SK-N-SH (cell line): ENCODE results near the gene MS4A4E. TPM values are rescaled to one million over a fixed set of nuclear protein-coding genes. Genes with fewer than 3 reads are reported as not detected.
"Not testable (repeated sequence)": the region's sequence is repeated elsewhere in the genome, so short reads cannot be mapped to it uniquely, and the experiment has no call there.

Experiments used
- CTCF ChIA-PET: fragments of 300-600, 350-600 bp; formaldehyde crosslinking; extraction: SDS; loops from one replicate; lab custom pipeline; 2021; lab: Yijun Ruan, JAX
- POLR2A ChIA-PET: fragments of 350-600 bp; sonication (Branson Sonifier 250); formaldehyde crosslinking; extraction: SDS; loops from one replicate; lab custom pipeline; 2020; ENCODE audit warnings: antibody characterized with exemption, inconsistent platforms; lab: Yijun Ruan, JAX
- DNase-seq: peaks from one replicate; pipeline ENCODE4 v3.0.0; 2012
- H2AFZ ChIP-seq: fragments of 200-600 bp; sonication (generic); 2 replicates; pipeline ENCODE4 v1.8.1; 2016; ENCODE audit warnings: antibody characterized with exemption, mild to moderate bottlenecking, low read depth
- H3F3A ChIP-seq: fragments of 200-600 bp; sonication (generic); replicated peaks from 2 replicates; pipeline ENCODE3; 2016; ENCODE audit warnings: antibody characterized with exemption, mild to moderate bottlenecking; ENCODE audit not compliant: insufficient read depth
- H3K27ac ChIP-seq, 2 experiments: fragments of 200-500 bp in 1 of 2; fragments of 200-600 bp in 1 of 2; sonication (Bioruptor generic) in 1 of 2; sonication (generic), shearing (Covaris generic) in 1 of 2; 2 replicates each; pipeline versions ENCODE4 v1.5.1 to v1.6.1; 2014 to 2016; ENCODE audit warnings: low read depth in 2 of 2, inconsistent platforms in 1 of 2, low read length in 1 of 2, mild to moderate bottlenecking in 1 of 2, mixed read lengths in 1 of 2
- H3K27me3 ChIP-seq: fragments of 200-600 bp; sonication (generic), shearing (Covaris generic); 2 replicates; pipeline ENCODE4 v1.6.1; 2016; ENCODE audit warnings: mixed run types; ENCODE audit not compliant: insufficient read depth
- H3K36me3 ChIP-seq, 2 experiments: fragments of 200-500 bp in 1 of 2; fragments of 200-600 bp in 1 of 2; sonication (Bioruptor generic) in 1 of 2; sonication (generic) in 1 of 2; replicated peaks in 1 of 2; 2 replicates each; pipeline versions ENCODE3 to v1.5.1; 2014 to 2016; ENCODE audit warnings: low read length in 1 of 2, mild to moderate bottlenecking in 1 of 2; ENCODE audit not compliant: insufficient read depth in 2 of 2, control insufficient read depth in 1 of 2
- H3K4me1 ChIP-seq, 2 experiments: fragments of 200-500 bp in 1 of 2; fragments of 200-600 bp in 1 of 2; sonication (Bioruptor generic) in 1 of 2; sonication (generic), shearing (Covaris generic) in 1 of 2; 2 replicates each; pipeline versions ENCODE4 v1.5.1 to v1.6.1; 2014 to 2016; ENCODE audit warnings: low read depth in 1 of 2, low read length in 1 of 2, mixed run types in 1 of 2; ENCODE audit not compliant: insufficient read depth in 2 of 2, control insufficient read depth in 1 of 2
- H3K4me2 ChIP-seq: fragments of 200-600 bp; sonication (generic), shearing (Covaris generic); 2 replicates; pipeline ENCODE4 v1.6.1; 2017; ENCODE audit warnings: mixed run types
- H3K4me3 ChIP-seq, 2 experiments: fragments of 200-500 bp in 1 of 2; fragments of 200-600 bp in 1 of 2; sonication (Bioruptor generic) in 1 of 2; sonication (generic), shearing (Covaris generic) in 1 of 2; 2 replicates each; pipeline versions ENCODE4 v1.5.1 to v1.8.1; 2014 to 2016; ENCODE audit warnings: low read depth in 2 of 2, inconsistent platforms in 1 of 2, low read length in 1 of 2, mild to moderate bottlenecking in 1 of 2, mixed read lengths in 1 of 2, moderate library complexity in 1 of 2
- H3K79me2 ChIP-seq: fragments of 200-600 bp; sonication (generic); 2 replicates; pipeline ENCODE4 v1.8.1; 2017; ENCODE audit warnings: mild to moderate bottlenecking; ENCODE audit not compliant: insufficient read depth
- H3K9ac ChIP-seq: fragments of 200-600 bp; sonication (generic); 2 replicates; pipeline ENCODE4 v1.6.1; 2017; ENCODE audit warnings: mixed run types
- H3K9me2 ChIP-seq: fragments of 200-600 bp; sonication (generic); 2 replicates; pipeline ENCODE4 v1.6.1; 2017; ENCODE audit warnings: mixed run types
- H3K9me3 ChIP-seq: fragments of 200-600 bp; sonication (generic); 2 replicates; pipeline ENCODE4 v1.6.1; 2017; ENCODE audit warnings: mixed run types, mild to moderate bottlenecking, moderate library complexity
- H4K20me1 ChIP-seq: fragments of 200-600 bp; sonication (generic); 2 replicates; pipeline ENCODE4 v1.6.1; 2017; ENCODE audit warnings: mild to moderate bottlenecking, mixed run types; ENCODE audit not compliant: insufficient read depth
- EZH2phosphoT487 ChIP-seq: fragments of 200-600 bp; sonication (generic); IDR thresholded peaks from 2 replicates; pipeline ENCODE4 v1.6.1; 2017; ENCODE audit warnings: low read depth, mixed run types, mild to moderate bottlenecking, antibody characterized with exemption, moderate library complexity, borderline replicate concordance
- FOXJ3 ChIP-seq: sonication (generic); formaldehyde crosslinking; IDR thresholded peaks from 2 replicates; pipeline ENCODE4 v1.5.1; 2020; ENCODE audit warnings: mild to moderate bottlenecking, missing genetic modification reagents
- FOXM1 ChIP-seq: IDR thresholded peaks from 2 replicates; pipeline ENCODE4 v1.4.0; 2012; ENCODE audit warnings: low read depth, mild to moderate bottlenecking
- MXI1 ChIP-seq: IDR thresholded peaks from 2 replicates; pipeline ENCODE4 v1.6.1; 2012; ENCODE audit warnings: mild to moderate bottlenecking, low read depth, low read length, improper control_type of control experiment
- NFIC ChIP-seq: IDR thresholded peaks from 2 replicates; pipeline ENCODE4 v1.4.0; 2012; ENCODE audit warnings: borderline replicate concordance
- POLR2AphosphoS5 ChIP-seq: IDR thresholded peaks from 2 replicates; pipeline ENCODE4 v1.6.1; 2012; ENCODE audit warnings: low read depth, low read length
- RFX5 ChIP-seq: IDR thresholded peaks from 2 replicates; pipeline ENCODE4 v1.6.1; 2012; ENCODE audit warnings: mild to moderate bottlenecking, improper control_type of control experiment, low read length
- YY1 ChIP-seq: IDR thresholded peaks from 2 replicates; pipeline ENCODE4 v1.4.0; 2012; ENCODE audit warnings: low read depth, mild to moderate bottlenecking
- WGBS: methylation state at CpG from one replicate; pipeline ENCODE4 v1.1.6; 2017; ENCODE audit warnings: low lambda C conversion rate; 5-methylcytosine and 5-hydroxymethylcytosine counted together
- polyA plus RNA-seq, 3 experiments: library from polyadenylated mRNA; depleted of rRNA; stranded (reverse); fragments of >200 nt; gene quantifications; 2 replicates each; pipeline ENCODE4 v1.2.3, GENCODE V29; 2012
- TF ChIP-seq, protein P1 (sequence below): IDR thresholded peaks from 2 replicates; pipeline ENCODE4 v1.6.1; 2012; ENCODE audit warnings: mild to moderate bottlenecking, low read depth, low read length, moderate library complexity
- TF ChIP-seq, protein P2 (sequence below): fragments of 150-350 bp; IDR thresholded peaks from 2 replicates; pipeline ENCODE4 v1.6.1; 2016; ENCODE audit warnings: mild to moderate bottlenecking, low read depth, low read length
- TF ChIP-seq, protein P3 (sequence below): IDR thresholded peaks from 2 replicates; pipeline ENCODE4 v1.4.0; 2012; ENCODE audit warnings: low read depth
- TF ChIP-seq, protein P4 (sequence below): fragments of 200-600 bp; sonication (generic); IDR thresholded peaks from 2 replicates; pipeline ENCODE4 v1.6.1; 2017; ENCODE audit warnings: antibody characterized with exemption, mild to moderate bottlenecking, moderate library complexity

Gene MS4A4E
- polyA plus RNA-seq, 1 of the 3 experiments (the other 2 are of a cell fraction) = not detected

DNA sequence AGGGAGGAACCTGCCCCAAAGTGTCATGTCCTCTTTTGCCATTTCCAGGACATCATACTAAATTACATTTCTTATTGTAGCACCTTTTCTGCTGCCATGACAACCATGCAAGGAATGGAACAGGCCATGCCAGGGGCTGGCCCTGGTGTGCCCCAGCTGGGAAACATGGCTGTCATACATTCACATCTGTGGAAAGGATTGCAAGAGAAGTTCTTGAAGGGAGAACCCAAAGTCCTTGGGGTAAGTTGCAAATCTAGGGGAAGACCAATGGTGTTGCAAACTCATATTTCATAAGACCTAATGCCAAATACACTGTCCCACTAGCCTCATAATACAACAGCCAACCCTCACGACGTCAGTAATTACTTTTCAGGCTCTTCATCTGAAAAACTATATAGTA, 49.2 kb upstream of the MS4A4E start:
- H4K20me1 ChIP-seq = no peaks in the 10 kb centered on the region
- H2AFZ ChIP-seq = no peak overlapping the region
- no peaks in the 10 kb centered on the region for H3K36me3 ChIP-seq
- POLR2A ChIA-PET = no interaction called here
- WGBS = 6% methylated on average over 2 of the region's 2 CpGs
- no peaks in the 10 kb centered on the region for H3K4me1 ChIP-seq
- CTCF ChIA-PET = no interaction called here
- H3F3A ChIP-seq = no peaks in the 10 kb centered on the region
- no peak overlapping the region for H3K27ac ChIP-seq
- no peaks in the 10 kb centered on the region for H3K27me3 ChIP-seq
- H3K4me3 ChIP-seq = no peak overlapping the region
- H3K9me3 ChIP-seq = no peaks in the 10 kb centered on the region; the same call in 1 of the 2 replicates
- H3K9me2 ChIP-seq = no peaks in the 10 kb centered on the region
- no peak overlapping the region for H3K4me2 ChIP-seq
- DNase-seq = no peak
- no peak overlapping the region for H3K9ac ChIP-seq
- TF ChIP-seq YY1 (no peak), NFIC (no peak)
- TF ChIP-seq, protein P1, sequence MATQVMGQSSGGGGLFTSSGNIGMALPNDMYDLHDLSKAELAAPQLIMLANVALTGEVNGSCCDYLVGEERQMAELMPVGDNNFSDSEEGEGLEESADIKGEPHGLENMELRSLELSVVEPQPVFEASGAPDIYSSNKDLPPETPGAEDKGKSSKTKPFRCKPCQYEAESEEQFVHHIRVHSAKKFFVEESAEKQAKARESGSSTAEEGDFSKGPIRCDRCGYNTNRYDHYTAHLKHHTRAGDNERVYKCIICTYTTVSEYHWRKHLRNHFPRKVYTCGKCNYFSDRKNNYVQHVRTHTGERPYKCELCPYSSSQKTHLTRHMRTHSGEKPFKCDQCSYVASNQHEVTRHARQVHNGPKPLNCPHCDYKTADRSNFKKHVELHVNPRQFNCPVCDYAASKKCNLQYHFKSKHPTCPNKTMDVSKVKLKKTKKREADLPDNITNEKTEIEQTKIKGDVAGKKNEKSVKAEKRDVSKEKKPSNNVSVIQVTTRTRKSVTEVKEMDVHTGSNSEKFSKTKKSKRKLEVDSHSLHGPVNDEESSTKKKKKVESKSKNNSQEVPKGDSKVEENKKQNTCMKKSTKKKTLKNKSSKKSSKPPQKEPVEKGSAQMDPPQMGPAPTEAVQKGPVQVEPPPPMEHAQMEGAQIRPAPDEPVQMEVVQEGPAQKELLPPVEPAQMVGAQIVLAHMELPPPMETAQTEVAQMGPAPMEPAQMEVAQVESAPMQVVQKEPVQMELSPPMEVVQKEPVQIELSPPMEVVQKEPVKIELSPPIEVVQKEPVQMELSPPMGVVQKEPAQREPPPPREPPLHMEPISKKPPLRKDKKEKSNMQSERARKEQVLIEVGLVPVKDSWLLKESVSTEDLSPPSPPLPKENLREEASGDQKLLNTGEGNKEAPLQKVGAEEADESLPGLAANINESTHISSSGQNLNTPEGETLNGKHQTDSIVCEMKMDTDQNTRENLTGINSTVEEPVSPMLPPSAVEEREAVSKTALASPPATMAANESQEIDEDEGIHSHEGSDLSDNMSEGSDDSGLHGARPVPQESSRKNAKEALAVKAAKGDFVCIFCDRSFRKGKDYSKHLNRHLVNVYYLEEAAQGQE = no peak
- TF ChIP-seq, all 33 proteins: peak for 0
- H3K79me2 ChIP-seq = no peaks in the 10 kb centered on the region

DNA sequence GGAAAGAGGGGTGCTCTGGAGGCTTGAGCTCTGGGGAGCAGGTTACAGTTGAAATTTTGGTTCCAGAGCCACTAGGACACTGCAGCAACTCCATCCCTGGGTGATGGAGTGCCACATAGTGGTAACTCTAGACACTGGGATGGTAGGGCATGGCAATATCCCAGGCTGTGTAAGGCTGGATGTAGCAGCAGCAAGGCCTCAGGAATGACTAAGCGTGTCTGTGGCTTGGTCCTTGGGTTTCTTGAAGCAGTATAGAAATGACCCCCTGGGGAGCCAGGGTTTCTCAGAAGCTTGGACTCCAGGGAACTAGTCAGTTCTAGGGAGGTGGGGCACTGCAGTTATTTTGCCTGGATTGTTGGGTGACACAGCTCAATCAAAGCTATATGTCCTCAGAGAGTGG, 45.6 kb upstream of the MS4A4E start:
- WGBS = 11% methylated on average over 1 of the region's 1 CpG
- Histone ChIP-seq H4K20me1 (no peaks in the 10 kb centered on the region), H3K9me2 (no peaks in the 10 kb centered on the region), H3K9ac (no peak overlapping the region), H3K4me2 (no peak overlapping the region), H3K36me3 (no peaks in the 10 kb centered on the region), H2AFZ (no peak overlapping the region), H3F3A (no peaks in the 10 kb centered on the region), H3K79me2 (no peaks in the 10 kb centered on the region), H3K27me3 (no peaks in the 10 kb centered on the region), H3K4me1 (no peaks in the 10 kb centered on the region), H3K27ac (no peak overlapping the region), H3K9me3 (no peaks in the 10 kb centered on the region; the same call in 1 of the 2 replicates), H3K4me3 (no peak overlapping the region)
- DNase-seq = no peak
- ChIA-PET POLR2A (no interaction called here), CTCF (interaction anchor here (1.3 kb wide), 1 partner anchor 45 kb away, joined by 3 read pairs; no protein-coding TSS in a partner anchor)
- TF ChIP-seq FOXM1 (no peak), MXI1 (no peak), FOXJ3 (no peak), NFIC (no peak), EZH2phosphoT487 (no peak), POLR2AphosphoS5 (no peak), RFX5 (no peak)
- TF ChIP-seq, protein P2, sequence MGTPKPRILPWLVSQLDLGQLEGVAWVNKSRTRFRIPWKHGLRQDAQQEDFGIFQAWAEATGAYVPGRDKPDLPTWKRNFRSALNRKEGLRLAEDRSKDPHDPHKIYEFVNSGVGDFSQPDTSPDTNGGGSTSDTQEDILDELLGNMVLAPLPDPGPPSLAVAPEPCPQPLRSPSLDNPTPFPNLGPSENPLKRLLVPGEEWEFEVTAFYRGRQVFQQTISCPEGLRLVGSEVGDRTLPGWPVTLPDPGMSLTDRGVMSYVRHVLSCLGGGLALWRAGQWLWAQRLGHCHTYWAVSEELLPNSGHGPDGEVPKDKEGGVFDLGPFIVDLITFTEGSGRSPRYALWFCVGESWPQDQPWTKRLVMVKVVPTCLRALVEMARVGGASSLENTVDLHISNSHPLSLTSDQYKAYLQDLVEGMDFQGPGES = no peak
- TF ChIP-seq, protein P3, sequence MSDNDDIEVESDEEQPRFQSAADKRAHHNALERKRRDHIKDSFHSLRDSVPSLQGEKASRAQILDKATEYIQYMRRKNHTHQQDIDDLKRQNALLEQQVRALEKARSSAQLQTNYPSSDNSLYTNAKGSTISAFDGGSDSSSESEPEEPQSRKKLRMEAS = no peak
- TF ChIP-seq, protein P4, sequence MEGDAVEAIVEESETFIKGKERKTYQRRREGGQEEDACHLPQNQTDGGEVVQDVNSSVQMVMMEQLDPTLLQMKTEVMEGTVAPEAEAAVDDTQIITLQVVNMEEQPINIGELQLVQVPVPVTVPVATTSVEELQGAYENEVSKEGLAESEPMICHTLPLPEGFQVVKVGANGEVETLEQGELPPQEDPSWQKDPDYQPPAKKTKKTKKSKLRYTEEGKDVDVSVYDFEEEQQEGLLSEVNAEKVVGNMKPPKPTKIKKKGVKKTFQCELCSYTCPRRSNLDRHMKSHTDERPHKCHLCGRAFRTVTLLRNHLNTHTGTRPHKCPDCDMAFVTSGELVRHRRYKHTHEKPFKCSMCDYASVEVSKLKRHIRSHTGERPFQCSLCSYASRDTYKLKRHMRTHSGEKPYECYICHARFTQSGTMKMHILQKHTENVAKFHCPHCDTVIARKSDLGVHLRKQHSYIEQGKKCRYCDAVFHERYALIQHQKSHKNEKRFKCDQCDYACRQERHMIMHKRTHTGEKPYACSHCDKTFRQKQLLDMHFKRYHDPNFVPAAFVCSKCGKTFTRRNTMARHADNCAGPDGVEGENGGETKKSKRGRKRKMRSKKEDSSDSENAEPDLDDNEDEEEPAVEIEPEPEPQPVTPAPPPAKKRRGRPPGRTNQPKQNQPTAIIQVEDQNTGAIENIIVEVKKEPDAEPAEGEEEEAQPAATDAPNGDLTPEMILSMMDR = no peak

DNA sequence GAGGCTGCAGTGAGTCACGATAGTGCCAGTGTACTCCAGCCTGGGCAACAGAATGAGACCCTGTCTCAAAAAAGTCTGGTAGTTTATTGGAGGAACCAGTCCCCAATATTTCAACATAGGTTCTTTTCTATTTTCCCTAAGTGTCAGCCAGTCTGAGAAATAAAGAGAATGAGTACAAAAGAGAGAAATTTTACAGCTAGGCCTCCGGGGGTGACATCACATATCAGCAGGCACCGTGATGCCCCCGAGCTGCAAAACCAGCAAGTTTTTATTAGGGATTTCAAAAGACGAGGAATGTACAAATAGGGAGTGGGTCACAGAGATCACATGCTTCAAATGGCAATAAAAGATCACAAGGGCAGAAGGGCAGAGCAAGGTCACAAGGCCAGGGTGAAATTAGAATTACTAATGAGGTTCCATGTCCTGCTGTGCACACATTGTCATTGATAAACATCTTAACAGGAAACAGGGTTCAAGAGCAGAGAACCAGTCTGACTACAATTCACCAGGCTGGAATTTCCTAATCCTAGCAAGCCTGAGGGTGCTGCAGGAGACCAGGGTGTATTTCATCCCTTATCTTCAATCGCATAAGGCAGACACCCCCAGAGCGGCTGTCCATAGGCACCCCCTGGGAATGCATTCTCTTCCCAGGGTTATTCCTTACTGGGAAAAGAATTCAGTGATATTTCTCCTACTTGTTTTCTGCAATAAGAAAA, 42.6 kb upstream of the MS4A4E start:
- CTCF ChIA-PET, H2AFZ ChIP-seq, H4K20me1 ChIP-seq, H3K79me2 ChIP-seq, POLR2A ChIA-PET, H3K9ac ChIP-seq, H3K9me3 ChIP-seq, H3K27ac ChIP-seq, DNase-seq, H3K36me3 ChIP-seq, H3K4me2 ChIP-seq, H3F3A ChIP-seq, H3K27me3 ChIP-seq, H3K4me3 ChIP-seq, H3K9me2 ChIP-seq, H3K4me1 ChIP-seq: not testable (repeated sequence)
- 5% methylated on average over 6 of the region's 7 CpGs for WGBS
